ENCODE results near the gene FKBP4.
"Not testable (repeated sequence)": the region's sequence is repeated elsewhere in the genome, so short reads cannot be mapped to it uniquely, and the experiment has no call there.

The FKBP4 gene

GRCh38 chr12:2794736-2795289 lies at the start of gene FKBP4:
Gene FKBP4, plus strand, starts transcription at chr12:2794970. Its CDS starts 170 bp downstream, at chr12:2795140.
- DNase-seq (ENCODE audit: low read depth in 2 of 2, low spot score in 1 of 2), result peak; percentile 74 to 85

GRCh38 chr12:2745655-2746054 lies 49.1 kb upstream of the FKBP4 start:
- no peak for DNase-seq (ENCODE audit: low read depth in 2 of 2, low spot score in 1 of 2)

- no peak for DNase-seq (ENCODE audit: low read depth in 2 of 2, low spot score in 1 of 2)
These were observed 45.2 kb upstream of the FKBP4 start for GRCh38 chr12:2749580-2749979.

- no peak for DNase-seq (ENCODE audit: low read depth in 2 of 2, low spot score in 1 of 2)
These were observed 44.6 kb upstream of the FKBP4 start for GRCh38 chr12:2750185-2750584.

- no peak for DNase-seq (ENCODE audit: low read depth in 2 of 2, low spot score in 1 of 2)
These were observed 43.5 kb upstream of the FKBP4 start for GRCh38 chr12:2751230-2751629.

- DNase-seq (ENCODE audit: low read depth in 2 of 2, low spot score in 1 of 2), result no peak
These were observed 43.1 kb upstream of the FKBP4 start for GRCh38 chr12:2751686-2752085.

- DNase-seq (ENCODE audit: low read depth in 2 of 2, low spot score in 1 of 2), result peak; percentile 19 to 28
These were observed 41.9 kb upstream of the FKBP4 start for GRCh38 chr12:2752676-2753371.

GRCh38 chr12:2753536-2753935 lies 41.2 kb upstream of the FKBP4 start:
- DNase-seq (ENCODE audit: low read depth in 2 of 2, low spot score in 1 of 2), result no peak

GRCh38 chr12:2754208-2754607 lies 40.6 kb upstream of the FKBP4 start:
- DNase-seq (ENCODE audit: low read depth in 2 of 2, low spot score in 1 of 2), result no peak

GRCh38 chr12:2756756-2757155 lies 38.0 kb upstream of the FKBP4 start:
- no peak for DNase-seq (ENCODE audit: low read depth in 2 of 2, low spot score in 1 of 2)

- no peak for DNase-seq (ENCODE audit: low read depth in 2 of 2, low spot score in 1 of 2)
These were observed 35.0 kb upstream of the FKBP4 start for GRCh38 chr12:2759733-2760132.

GRCh38 chr12:2764398-2764797 lies 30.4 kb upstream of the FKBP4 start:
- DNase-seq (ENCODE audit: low read depth in 2 of 2, low spot score in 1 of 2), result no peak

GRCh38 chr12:2765052-2765451 lies 29.7 kb upstream of the FKBP4 start:
- DNase-seq (ENCODE audit: low read depth in 2 of 2, low spot score in 1 of 2), result no peak

- DNase-seq (ENCODE audit: low read depth in 2 of 2, low spot score in 1 of 2), result no peak
These were observed 29.2 kb upstream of the FKBP4 start for GRCh38 chr12:2765608-2766007.

- no peak for DNase-seq (ENCODE audit: low read depth in 2 of 2, low spot score in 1 of 2)
These were observed 26.4 kb upstream of the FKBP4 start for GRCh38 chr12:2768224-2768961.

- no peak for DNase-seq (ENCODE audit: low read depth in 2 of 2, low spot score in 1 of 2)
These were observed 24.8 kb upstream of the FKBP4 start for GRCh38 chr12:2769866-2770533.

GRCh38 chr12:2770544-2770943 lies 24.2 kb upstream of the FKBP4 start:
- DNase-seq (ENCODE audit: low read depth in 2 of 2, low spot score in 1 of 2), result not testable (repeated sequence)

GRCh38 chr12:2772370-2772769 lies 22.4 kb upstream of the FKBP4 start:
- DNase-seq (ENCODE audit: low read depth in 2 of 2, low spot score in 1 of 2), result no peak

- DNase-seq (ENCODE audit: low read depth in 2 of 2, low spot score in 1 of 2), result no peak
These were observed 21.4 kb upstream of the FKBP4 start for GRCh38 chr12:2773199-2773875.

GRCh38 chr12:2775431-2775830 lies 19.3 kb upstream of the FKBP4 start:
- no peak for DNase-seq (ENCODE audit: low read depth in 2 of 2, low spot score in 1 of 2)

- DNase-seq (ENCODE audit: low read depth in 2 of 2, low spot score in 1 of 2), result no peak
These were observed 18.5 kb upstream of the FKBP4 start for GRCh38 chr12:2776129-2776806.

All from stimulated activated CD8-positive, alpha-beta memory T cell treated with anti-CD3 and anti-CD28 coated beads, Interleukin-4, amount 100 ng/mL, for 4 hours (primary cell).